Rectal smooth muscle tissue (tissue), 1 donor: ENCODE results near the gene CSHL1.
"Not testable (repeated sequence)": the region's sequence is repeated elsewhere in the genome, so short reads cannot be mapped to it uniquely, and the experiment has no call there.

Source experiments
- H3K27ac ChIP-seq: one replicate; pipeline ENCODE4 v1.7.0; 2013; ENCODE audit warnings: low read depth, low read length, inconsistent platforms
- H3K27me3 ChIP-seq: one replicate; pipeline ENCODE4 v1.7.0; 2013; ENCODE audit warnings: low read length; ENCODE audit not compliant: control insufficient read depth, insufficient read depth
- H3K36me3 ChIP-seq: one replicate; pipeline ENCODE4 v1.7.0; 2013; ENCODE audit warnings: low read length; ENCODE audit not compliant: control insufficient read depth, insufficient read depth
- H3K4me1 ChIP-seq: one replicate; pipeline ENCODE4 v1.7.0; 2013; ENCODE audit warnings: low read length; ENCODE audit not compliant: control insufficient read depth, insufficient read depth
- H3K4me3 ChIP-seq: one replicate; pipeline ENCODE4 v1.7.0; 2013; ENCODE audit warnings: low read length
- H3K9ac ChIP-seq: one replicate; pipeline ENCODE4 v1.7.0; 2013; ENCODE audit warnings: low read length

CSHL1 gene

DNA sequence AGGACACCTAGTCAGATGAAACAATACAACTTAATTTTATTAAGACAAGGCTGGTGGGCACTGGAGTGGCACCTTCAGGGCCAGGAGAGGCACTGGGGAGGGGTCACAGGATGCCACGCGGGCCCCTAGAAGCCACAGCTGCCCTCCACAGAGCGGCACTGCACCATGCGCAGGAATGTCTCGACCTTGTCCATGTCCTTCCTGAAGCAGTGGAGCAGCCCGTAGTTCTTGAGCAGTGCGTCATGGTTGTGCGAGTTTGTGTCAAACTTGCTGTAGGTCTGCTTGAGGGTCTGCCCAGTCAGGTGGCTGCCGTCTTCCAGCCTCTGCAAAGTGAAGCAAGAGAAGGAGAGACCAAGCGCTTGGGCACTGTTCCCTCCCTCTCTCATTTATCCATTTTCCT lies 1.5 kb downstream of the CSHL1 start:
- not testable (repeated sequence) for H3K4me3 ChIP-seq, H3K9ac ChIP-seq, H3K27ac ChIP-seq, H3K36me3 ChIP-seq, H3K27me3 ChIP-seq, H3K4me1 ChIP-seq

DNA sequence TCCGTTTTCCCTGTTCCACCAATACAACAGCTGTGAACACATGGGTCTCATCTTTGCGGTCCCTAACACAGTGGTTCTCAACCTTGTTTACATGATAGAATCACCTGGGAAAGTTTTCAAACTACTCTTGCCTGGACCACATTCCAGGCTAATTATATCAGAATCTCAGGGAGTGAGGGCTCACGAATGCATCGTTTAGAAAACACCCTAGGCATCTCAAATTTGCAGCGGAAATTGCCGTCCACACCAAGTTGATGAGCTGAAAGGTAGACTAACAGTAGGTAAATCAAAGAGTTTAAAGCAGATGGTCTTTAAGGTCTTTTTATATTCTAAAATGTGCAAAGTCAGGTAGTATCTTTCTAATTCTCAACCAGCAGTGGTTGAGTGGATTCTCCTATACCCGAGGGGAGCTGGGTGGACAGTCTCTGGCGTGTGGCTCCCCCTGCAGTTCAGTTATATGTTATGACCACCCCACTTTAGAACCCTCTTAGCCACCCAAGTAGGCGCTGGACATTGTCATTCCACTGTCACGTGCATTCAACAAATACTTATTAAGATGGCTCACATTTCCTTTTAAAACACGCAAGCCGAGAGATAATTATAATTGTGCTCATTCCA lies 3.8 kb downstream of the CSHL1 start:
- H3K27ac ChIP-seq, H3K36me3 ChIP-seq, H3K27me3 ChIP-seq, H3K4me1 ChIP-seq, H3K4me3 ChIP-seq, H3K9ac ChIP-seq: not testable (repeated sequence)

DNA sequence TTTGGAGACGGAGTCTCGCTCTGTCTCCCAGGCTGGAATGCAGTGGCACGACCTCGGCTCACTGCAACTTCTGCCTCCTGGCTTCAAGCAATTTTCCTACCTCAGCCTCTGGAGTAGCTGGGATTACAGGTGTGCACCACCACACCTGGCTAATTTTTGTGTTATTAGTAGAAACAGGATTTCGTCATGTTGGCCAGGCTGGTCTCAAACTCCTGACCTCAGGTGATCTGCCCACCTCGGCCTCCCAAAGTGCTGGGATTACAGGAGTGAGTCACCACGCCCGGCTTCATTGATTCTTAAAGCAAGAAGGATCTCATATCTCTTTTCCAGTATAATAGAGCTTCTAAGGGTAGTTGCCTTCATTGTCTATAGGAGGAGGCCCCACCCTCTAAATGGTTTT lies 6.3 kb downstream of the CSHL1 start:
- not testable (repeated sequence) for H3K27me3 ChIP-seq, H3K9ac ChIP-seq, H3K4me3 ChIP-seq, H3K27ac ChIP-seq, H3K4me1 ChIP-seq, H3K36me3 ChIP-seq

DNA sequence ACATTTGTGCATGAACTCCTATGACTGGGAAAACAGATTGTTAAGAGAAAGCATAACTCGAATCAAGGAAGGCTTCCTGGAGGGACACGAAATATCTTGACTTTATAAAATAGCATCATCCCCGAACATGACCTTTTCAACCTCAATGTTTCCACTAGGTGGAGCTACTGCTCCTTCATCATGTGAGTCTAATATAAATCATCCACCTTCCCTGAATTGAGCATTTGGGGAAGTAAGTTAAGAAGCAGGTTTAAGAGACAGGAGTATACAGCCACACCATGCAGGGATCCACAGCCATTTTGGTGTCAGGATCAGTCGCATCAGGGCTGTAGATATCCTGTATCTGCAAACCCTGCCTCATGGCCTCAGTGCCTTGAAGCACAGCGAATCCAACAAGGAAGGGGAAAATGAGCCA lies 7.3 kb downstream of the CSHL1 start:
- not testable (repeated sequence) for H3K4me1 ChIP-seq, H3K4me3 ChIP-seq, H3K27ac ChIP-seq, H3K9ac ChIP-seq, H3K36me3 ChIP-seq, H3K27me3 ChIP-seq

DNA sequence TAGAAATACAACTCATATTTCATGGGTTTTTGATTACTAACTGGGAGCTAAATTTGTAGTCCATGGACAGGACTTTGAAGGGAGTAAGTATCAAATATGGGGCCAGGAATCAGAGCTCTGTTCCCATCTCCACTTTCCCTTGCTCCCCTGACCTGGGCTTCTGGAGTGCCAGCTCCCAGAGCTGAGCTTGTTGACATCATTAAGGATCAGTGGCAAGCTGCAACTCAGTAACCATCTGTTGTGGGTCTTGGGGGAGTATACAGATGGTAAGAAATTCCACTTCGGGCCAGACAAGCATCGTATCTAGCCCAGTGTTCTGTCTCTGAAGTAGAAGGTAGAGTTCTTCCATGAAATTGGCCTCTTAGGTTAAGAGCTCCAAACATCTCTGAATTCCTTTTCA lies 9.1 kb downstream of the CSHL1 start:
- not testable (repeated sequence) for H3K27ac ChIP-seq, H3K4me1 ChIP-seq, H3K36me3 ChIP-seq, H3K27me3 ChIP-seq, H3K9ac ChIP-seq, H3K4me3 ChIP-seq

DNA sequence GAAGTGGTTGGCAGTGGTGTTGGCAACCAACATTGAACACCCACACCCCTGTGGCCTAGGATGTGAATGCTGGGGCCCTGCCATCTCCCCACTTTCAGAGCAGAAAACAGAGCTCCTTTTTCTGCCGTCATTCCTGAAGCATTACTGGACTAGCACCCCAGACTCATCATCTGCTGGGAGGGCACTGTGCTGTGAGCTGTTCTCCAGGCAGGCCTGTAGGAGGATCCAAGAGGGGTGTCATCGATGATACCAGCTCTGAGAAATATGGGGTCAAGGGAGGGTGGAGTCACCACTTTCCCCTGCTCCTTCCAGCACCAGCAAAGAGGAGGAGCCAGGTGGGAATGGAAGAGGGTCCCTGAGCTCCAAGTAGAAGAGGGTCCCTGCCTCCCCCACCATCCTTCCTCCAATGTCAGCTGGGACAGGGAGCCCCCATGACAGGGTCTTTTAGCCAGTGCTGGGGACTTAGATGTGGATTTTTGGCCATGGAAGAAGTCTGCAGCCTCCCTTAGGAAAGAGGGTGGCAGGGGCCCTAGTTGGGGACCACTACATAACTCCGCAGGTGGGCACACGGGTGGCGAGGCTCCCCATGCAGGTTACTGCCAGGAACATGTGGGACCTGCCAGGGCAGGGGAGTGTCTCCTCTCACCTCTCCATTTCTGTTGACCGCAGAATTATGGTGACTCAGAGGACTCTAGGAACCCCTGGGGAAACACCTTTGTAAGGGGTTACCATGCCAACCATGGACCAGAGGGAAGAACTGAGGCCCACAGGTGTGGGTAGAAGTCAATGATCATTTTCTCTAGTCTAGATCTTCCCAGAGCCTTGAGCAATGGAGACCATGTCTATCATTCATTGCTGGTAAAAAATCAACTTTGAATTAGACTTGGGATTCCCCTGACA lies 11.9 kb downstream of the CSHL1 start:
- H3K4me1 ChIP-seq, H3K36me3 ChIP-seq, H3K27ac ChIP-seq, H3K27me3 ChIP-seq, H3K9ac ChIP-seq, H3K4me3 ChIP-seq: not testable (repeated sequence)

DNA sequence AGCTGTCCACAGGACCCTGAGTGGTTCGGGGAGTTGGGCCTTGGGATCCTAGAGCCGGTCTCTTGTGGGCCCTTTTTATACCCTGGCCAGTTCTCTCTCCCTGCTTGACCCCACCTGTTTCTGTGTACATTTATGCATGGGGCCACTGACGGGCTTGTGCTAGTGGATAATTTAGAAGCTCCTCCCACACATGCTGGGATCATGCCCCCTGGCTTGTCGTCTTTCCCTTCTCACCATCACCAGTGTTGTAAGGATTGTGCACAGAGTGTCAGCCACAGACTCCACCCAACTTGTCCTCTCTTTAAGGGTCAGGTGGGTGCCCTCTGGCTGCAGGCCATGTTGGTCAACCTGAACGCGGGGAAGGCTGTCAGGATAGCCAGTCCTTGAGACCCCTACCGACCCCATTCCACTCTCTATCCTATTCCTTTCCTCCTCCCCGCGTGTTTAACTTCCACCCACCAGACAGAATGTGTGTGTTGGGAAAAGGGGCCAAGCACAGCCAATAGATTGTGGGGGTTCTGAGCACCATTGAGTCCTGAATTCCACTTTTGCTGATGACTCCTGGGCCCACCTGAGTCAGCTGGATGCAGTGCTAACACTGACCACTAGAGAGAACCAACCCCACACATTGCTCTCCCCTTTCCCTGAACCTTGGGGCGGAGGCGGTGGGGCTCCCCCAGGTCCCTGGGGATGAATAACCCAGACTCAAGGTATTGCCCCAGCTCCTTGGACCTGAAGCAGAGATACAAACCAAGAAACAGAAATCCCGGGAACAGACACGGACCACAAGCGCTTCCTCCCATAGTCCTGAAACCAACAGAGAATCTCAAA lies 14.3 kb downstream of the CSHL1 start, which contains the start of gene CSH1:
TSS of gene CSH1 (minus strand) at position 51 of the 831 bp plus-strand sequence. CDS start 63 bp downstream, outside the sequence.
- not testable (repeated sequence) for H3K4me1 ChIP-seq, H3K27me3 ChIP-seq, H3K9ac ChIP-seq, H3K36me3 ChIP-seq, H3K4me3 ChIP-seq, H3K27ac ChIP-seq

DNA sequence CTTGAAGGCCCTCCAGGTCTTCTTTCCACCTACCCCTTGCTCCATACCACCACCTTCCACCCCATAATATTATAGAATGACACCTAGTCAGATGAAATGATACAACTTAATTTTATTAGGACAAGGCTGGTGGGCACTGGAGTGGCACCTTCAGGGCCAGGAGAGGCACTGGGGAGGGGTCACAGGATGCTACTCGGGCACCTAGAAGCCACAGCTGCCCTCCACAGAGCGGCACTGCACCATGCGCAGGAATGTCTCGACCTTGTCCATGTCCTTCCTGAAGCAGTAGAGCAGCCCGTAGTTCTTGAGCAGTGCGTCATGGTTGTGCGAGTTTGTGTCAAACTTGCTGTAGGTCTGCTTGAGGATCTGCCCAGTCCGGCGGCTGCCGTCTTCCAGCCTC lies 16.2 kb downstream of the CSHL1 start:
- H3K27ac ChIP-seq, H3K27me3 ChIP-seq, H3K4me1 ChIP-seq, H3K4me3 ChIP-seq, H3K9ac ChIP-seq, H3K36me3 ChIP-seq: not testable (repeated sequence)

DNA sequence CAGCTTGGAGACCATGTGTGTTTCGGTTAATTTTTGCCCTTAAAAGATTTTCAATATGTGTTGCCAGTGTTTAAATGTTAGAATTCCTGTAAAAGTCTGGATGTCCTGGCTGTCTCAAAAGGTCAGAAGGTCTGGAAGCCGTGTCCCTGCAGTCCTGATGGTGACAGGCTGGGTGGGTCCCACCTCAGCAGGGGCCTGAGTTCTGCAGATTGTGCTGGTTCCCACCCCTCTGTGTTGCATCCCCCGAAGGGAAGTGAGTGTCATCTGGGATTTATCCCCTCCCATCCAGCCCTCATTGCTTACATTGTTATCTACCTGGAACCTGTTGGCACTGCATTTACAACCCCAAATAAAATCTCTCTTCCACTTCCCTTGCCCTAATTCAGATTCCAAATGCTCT lies 17.0 kb downstream of the CSHL1 start:
- H3K9ac ChIP-seq, H3K4me1 ChIP-seq, H3K4me3 ChIP-seq, H3K27ac ChIP-seq, H3K27me3 ChIP-seq, H3K36me3 ChIP-seq: not testable (repeated sequence)

DNA sequence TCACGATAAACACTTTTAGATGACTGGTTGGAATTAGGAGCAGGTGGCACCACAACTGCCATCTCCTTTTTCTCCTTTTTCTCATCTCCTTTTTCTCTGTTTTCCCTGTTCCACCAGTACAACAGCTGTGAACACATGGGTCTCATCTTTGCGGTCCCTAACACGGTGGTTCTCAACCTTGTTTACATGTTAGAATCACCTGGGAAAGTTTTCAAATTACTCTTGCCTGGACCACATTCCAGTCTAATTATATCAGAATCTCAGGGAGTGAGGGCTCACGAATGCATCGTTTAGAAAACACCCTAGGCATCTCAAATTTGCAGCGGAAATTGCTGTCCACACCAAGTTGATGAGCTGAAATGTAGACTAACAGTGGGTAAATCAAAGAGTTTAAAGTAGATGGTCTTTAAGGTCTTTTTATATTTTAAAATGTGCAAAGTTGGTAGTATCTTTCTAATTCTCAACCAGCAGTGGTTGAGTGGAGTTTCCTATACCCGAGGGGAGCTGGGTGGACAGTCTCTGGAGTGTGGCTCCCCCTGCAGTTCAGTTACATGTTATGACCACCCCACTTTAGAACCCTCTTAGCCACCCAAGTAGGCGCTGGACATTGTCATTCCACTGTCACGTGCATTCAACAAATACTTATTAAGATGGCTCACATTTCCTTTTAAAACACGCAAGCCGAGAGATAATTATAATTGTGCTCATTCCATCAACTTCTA lies 18.6 kb downstream of the CSHL1 start:
- not testable (repeated sequence) for H3K27ac ChIP-seq, H3K4me1 ChIP-seq, H3K9ac ChIP-seq, H3K4me3 ChIP-seq, H3K36me3 ChIP-seq, H3K27me3 ChIP-seq

DNA sequence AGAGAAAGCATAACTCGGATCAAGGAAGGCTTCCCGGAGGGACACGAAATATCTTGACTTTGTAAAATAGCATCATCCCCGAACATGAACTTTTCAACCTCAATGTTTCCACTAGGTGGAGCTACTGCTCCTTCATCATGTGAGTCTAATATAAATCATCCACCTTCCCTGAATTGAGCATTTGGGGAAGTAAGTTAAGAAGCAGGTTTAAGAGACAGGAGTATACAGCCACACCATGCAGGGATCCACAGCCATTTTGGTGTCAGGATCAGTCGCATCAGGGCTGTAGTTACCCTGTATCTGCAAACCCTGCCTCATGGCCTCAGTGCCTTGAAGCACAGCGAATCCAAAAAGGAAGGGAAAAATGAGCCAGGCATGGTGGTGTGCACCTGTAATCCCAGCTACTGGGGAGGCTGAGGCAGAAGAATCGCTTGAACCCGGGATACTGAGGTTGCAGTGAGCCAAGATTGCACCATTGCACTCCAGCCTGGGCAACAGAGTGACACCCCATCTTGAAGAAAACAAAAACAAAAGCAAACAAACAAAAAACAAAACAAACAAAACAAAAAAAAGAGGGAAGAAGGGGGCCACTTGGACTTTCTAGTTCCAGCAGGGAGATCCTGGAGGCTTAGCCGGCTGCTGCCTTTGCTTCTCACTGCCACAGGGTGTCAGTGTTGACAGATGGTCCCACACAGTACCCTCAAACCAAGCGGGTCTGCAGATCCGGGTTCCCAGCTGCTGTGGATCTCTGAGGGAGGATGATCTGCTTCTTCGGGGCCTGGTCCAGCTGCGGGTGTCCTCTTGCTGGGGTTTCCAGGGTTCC lies 21.8 kb downstream of the CSHL1 start:
- not testable (repeated sequence) for H3K4me3 ChIP-seq, H3K9ac ChIP-seq, H3K27me3 ChIP-seq, H3K4me1 ChIP-seq, H3K27ac ChIP-seq, H3K36me3 ChIP-seq
